PFSK-1 (cell line): ENCODE measurements around the gene CNTFR.

ENCODE experiments used
- FOXP2 ChIP-seq: optimal IDR thresholded peaks from 2 replicates; pipeline ENCODE3; 2011; ENCODE audit warnings: borderline replicate concordance, control low read depth, inconsistent platforms; ENCODE audit not compliant: insufficient read depth; ENCODE audit errors: extremely low read length, extremely low read depth
- POLR2AphosphoS5 ChIP-seq: IDR thresholded peaks from 2 replicates; pipeline ENCODE4 v1.6.1; 2012; ENCODE audit warnings: low read depth, mild to moderate bottlenecking, control low read depth, low read length, moderate library complexity
- REST ChIP-seq, 2 experiments: IDR thresholded peaks; 2 replicates each; pipeline versions ENCODE4 v1.6.1 to v1.8.0; 2011 to 2012; ENCODE audit warnings: low read depth in 2 of 2, low read length in 2 of 2, control low read depth in 1 of 2, inconsistent platforms in 1 of 2, mild to moderate bottlenecking in 1 of 2, moderate library complexity in 1 of 2; ENCODE audit not compliant: insufficient read depth in 1 of 2
- SIN3A ChIP-seq: IDR thresholded peaks from 2 replicates; pipeline ENCODE4 v1.6.1; 2012; ENCODE audit warnings: mild to moderate bottlenecking, low read length, moderate library complexity, borderline replicate concordance; ENCODE audit not compliant: insufficient read depth
- TAF1 ChIP-seq: IDR thresholded peaks from 2 replicates; pipeline ENCODE4 v1.6.1; 2012; ENCODE audit warnings: low read length, control low read depth, borderline replicate concordance; ENCODE audit not compliant: insufficient read depth

Gene CNTFR

GRCh38 chr9:34556949-34557348 lies 32.6 kb downstream of the CNTFR start:
- no peak for TF ChIP-seq POLR2AphosphoS5
- no peak for TF ChIP-seq TAF1
- TF ChIP-seq FOXP2, result no peak
- TF ChIP-seq SIN3A, result no peak
- TF ChIP-seq REST (IDR thresholded peaks at IDR 0.05; ENCODE audit: insufficient read depth in 1 of 2, low read depth in 2 of 2, low read length in 2 of 2), result no peak

GRCh38 chr9:34555936-34556525 lies 33.5 kb downstream of the CNTFR start:
- TF ChIP-seq POLR2AphosphoS5, result no peak
- no peak for TF ChIP-seq SIN3A
- TF ChIP-seq FOXP2, result no peak
- TF ChIP-seq TAF1, result no peak

GRCh38 chr9:34555500-34555899 lies 34.0 kb downstream of the CNTFR start:
- no peak for TF ChIP-seq POLR2AphosphoS5
- TF ChIP-seq SIN3A, result no peak
- TF ChIP-seq FOXP2, result no peak
- no peak for TF ChIP-seq REST (IDR thresholded peaks at IDR 0.05; ENCODE audit: insufficient read depth in 1 of 2, low read depth in 2 of 2, low read length in 2 of 2)
- no peak for TF ChIP-seq TAF1

DNA sequence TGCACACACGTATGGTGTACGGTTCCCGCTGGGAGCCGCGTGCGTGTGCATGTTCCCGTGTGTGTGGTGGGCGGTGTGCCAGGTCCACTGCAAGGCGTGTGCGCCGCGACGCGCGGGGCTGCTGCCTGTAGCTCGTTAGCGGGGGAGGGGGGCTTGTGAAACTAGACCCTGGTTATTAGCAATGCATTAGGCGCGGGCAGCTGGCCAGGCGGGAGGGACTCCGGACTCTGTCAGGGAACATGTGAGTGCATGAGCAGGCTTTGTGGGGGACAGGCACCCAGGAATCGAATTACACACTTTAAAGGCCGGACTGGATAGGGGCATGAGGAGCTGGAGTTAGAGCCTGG lies 34.5 kb downstream of the CNTFR start:
- no peak for TF ChIP-seq REST (IDR thresholded peaks at IDR 0.05; ENCODE audit: insufficient read depth in 1 of 2, low read depth in 2 of 2, low read length in 2 of 2)
- TF ChIP-seq FOXP2, result no peak
- TF ChIP-seq SIN3A, result no peak
- no peak for TF ChIP-seq TAF1
- TF ChIP-seq POLR2AphosphoS5, result no peak

DNA sequence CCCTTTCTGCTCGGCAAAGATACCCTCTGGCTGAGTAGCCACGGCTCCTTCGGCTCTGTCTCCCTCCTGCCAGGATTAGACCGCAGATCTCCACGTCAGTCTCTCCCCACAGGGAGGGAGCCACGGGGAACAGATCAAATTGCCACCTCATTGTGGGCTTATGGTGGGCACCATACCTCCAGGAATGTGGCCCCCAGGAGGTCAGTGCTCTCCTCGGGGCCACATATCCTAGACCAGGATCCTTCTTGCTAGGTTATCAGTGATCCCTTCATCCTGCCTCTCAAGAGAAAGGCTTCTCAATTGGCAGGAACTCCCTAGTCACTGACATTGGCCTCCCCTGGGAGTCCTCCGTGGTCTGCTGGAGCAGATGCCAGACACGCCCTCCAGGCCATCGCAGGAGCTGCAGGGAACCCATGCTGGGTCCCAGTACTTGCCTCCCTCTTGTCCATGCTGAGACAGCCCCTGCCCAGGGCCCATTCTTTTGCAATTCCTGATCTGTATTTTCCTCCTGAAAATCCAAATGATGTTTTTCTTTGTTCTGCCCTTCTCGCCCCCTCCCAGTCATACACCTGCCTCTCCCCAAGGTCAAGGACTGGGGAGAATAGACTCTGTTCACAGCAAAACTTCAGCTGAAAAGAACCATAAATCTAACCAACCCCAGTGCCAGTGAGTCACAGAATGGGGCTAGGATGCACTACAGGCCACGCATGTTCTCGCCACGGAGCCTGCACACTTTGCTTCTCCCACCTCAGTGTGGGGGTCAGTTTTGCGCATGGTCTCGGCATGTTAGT lies 35.1 kb downstream of the CNTFR start:
- TF ChIP-seq REST (IDR thresholded peaks at IDR 0.05; ENCODE audit: insufficient read depth in 1 of 2, low read depth in 2 of 2, low read length in 2 of 2) (no peak), SIN3A (no peak), FOXP2 (no peak), TAF1 (no peak), POLR2AphosphoS5 (no peak)
